HG02973 (cell line): ENCODE measurements around the gene TNP2.
"Not testable (repeated sequence)": the region's sequence is repeated elsewhere in the genome, so short reads cannot be mapped to it uniquely, and the experiment has no call there.

ENCODE experiments used
- ATAC-seq: cut with Tn5 transposase; IDR thresholded peaks from one replicate; pipeline ENCODE4 v1.9.1; 2021; ENCODE audit warnings: moderate library complexity; ENCODE audit not compliant: unreplicated experiment

Gene TNP2

DNA sequence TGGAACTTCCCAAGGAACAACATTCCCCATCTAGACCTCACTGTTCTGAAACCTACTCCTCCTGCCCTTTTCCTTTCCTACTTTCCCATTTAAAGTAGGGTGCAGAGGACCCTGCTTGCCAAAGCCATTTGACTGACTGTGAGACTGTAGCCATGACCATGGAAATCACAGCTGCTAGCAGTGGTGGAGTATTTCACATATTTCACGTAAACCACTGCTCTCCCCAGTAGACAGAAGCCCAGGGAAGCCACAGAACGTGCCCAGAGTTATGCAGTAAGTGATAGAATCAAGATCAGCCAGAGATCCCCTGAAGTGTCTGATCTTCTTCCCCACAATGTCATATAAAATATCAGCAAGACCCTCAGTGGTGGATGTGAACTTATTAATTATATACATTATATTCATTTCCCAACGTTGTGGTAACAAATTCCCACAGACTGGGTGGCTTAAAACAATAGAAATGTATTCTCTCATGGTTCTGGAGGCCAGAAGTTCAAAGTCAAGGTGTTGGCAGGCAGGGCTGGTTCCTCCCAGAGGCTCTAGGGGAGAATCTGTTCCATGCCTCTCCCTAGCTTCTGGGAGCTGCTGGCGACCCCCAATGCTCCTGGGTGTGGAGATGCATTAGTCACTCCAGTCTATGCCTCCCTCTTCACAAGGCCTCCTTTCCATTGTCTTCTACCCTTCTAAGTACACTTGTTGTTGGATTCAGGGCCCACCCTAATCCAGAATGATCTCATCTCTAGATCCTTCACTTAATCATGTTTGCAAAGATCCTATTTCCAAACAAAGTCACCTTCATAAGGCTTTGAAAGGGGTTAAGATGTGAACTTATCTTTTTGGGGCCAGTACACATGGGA, 32.7 kb upstream of the TNP2 start:
- ATAC-seq: no peak

GRCh38 chr16:11300560-11300892, 31.4 kb upstream of the TNP2 start:
- ATAC-seq: no peak

DNA sequence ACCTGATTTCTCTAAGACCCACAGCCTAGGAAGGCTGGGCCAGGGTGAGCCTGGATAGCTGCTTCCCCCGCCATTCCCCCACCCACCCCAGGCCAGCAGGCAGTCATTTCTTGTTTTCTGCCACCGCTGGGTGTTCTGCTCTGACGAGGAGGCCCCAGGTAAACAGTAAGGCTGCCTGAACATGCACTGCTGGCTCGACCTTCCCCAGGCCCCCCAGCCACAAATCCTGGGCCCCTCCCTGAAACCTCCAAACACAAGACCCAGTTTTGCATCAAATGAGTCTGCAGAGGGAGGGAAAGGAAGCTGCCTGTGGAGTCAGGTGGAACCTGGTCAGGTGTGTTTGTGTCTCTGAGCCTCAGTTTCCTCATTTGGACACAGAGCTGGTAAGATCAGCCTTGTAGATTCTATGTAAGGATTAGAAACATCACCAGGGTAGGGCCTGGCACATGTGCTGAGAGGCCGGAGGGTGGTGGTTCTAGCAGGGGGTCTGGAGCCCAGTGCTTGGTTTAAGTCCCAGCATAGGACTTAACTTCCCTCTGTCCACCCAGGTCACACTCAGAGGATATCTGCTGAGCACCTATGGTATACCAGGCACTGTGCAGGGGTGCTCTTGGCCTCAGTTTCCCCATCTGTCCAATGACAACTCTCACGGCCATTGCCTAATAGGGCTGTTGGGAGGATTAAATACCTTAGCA, 30.9 kb upstream of the TNP2 start:
- ATAC-seq: no peak

DNA sequence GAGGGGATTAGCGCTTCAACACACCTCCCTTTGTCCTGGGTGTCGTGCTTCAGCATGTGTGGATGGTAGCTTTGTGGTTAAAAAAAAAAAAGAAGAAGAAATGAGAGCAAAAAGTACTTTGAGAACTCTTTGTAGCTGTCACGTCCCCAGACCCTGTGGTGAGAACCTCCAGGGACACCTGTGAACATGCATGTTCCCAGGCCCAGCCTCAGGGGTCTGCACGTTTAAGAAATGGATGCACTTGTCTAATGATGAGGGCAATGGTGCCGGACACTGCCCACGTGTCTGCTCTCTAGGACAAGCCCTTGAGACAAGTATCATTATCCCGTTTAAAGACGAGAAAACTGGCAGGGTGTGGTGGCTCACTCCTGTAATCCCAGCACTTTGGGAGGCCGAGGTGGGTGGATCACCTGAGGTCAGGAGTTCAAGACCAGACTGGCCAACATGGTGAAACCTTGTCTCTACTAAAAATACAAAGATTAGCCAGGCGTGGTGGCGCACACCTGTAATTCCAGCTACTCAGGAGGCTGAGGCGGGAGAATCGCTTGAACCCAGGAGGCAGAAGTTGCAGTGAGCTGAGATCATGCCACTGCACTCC, 29.9 kb upstream of the TNP2 start:
- not testable (repeated sequence) for ATAC-seq

GRCh38 chr16:11298143-11298900, 29.2 kb upstream of the TNP2 start:
- ATAC-seq: no peak

- peak; percentile 73 for ATAC-seq
Observed at GRCh38 chr16:11297492-11298142, 28.5 kb upstream of the TNP2 start.

GRCh38 chr16:11296706-11297491, 27.8 kb upstream of the TNP2 start:
- no peak for ATAC-seq

DNA sequence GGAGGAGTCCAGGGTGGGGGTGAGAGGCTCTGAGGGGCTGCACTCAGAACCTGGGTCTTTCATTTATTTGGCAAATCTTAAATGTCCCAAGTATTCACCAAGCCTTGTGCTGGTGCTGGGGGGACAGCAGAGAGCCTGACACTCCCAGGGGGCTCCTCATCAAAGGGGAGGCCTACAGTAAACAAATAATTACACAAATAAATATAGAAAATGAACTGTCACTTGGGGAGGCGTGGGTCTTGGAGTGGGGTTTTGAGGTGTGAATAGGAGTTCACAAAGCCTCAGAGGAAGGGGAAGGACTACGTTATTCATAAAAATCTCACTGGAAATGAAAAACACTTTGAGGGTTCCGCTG, 27.2 kb upstream of the TNP2 start:
- ATAC-seq: no peak

GRCh38 chr16:11295672-11296071, 26.5 kb upstream of the TNP2 start:
- ATAC-seq: no peak

DNA sequence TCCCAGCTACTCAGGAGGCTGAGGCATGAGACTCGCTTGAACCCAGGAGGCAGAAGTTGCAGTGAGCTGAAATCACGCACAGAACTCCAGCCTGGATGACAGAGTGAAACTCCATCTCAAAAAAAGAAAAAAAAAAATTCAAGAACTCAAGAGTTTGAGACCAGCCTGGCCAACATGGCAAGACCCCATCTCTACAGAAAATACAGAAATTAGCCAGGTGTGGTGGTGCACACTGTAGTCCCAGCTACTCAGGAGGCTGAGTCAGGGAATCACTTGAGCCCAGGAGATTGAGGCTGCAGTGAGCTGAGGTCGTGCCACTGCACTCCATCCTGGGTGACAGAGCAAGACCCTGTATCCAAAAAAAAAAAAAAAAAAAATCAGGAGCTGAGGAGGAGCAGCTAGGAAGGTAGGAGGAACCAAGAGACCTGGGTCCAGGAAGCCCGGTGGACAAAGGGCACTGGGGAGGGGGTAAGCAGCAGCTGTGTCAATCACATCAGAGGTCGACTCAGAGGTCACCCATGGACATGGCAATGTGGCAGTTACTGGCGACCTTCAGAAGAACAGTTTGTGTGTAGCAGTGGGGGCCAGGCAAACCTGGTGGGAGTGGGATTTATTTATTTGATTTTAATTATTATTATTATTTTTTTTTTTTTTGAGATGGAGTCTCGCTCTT, 23.1 kb upstream of the TNP2 start:
- ATAC-seq: no peak

GRCh38 chr16:11291091-11291703, 22.1 kb upstream of the TNP2 start:
- ATAC-seq: no peak

GRCh38 chr16:11290102-11290893, 21.2 kb upstream of the TNP2 start:
- no peak for ATAC-seq

DNA sequence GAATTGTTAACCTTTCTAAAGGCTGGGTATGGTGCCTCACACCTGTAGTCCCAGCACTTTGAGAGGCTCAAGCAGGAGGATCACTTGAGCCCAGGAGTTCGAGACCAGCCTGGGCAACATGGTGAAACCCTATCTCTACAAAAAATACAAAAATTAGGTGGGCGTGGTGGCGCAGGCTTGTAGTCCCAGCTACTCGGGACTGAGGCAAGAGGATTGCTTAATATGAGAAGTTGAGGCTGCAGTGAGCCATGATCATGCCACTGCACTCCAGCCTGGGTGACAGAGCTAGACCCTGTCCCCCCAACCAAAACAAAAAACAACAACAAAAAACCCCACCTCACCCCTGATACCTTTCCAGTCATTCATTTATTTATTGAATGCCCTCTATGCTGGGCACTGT, 20.6 kb upstream of the TNP2 start:
- ATAC-seq: not testable (repeated sequence)

DNA sequence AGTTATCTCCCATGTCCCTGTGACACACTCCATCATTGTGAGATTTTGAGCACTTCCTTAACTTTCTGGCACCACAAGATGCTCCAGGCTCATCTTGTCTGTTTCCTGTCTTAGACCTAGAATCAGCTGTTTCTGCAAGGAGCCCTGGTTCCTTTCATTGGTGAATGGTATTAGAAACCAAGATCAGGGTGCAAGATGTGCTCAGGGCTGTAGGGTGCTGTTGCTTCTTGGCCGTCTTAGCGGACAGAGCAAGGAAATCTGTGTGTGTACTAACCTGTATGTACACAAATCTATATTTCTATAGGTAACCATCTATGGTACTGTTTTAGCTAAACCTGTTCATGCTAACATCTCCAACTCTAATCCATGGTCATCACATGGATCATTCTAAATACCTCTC, 20.1 kb upstream of the TNP2 start:
- ATAC-seq: no peak

DNA sequence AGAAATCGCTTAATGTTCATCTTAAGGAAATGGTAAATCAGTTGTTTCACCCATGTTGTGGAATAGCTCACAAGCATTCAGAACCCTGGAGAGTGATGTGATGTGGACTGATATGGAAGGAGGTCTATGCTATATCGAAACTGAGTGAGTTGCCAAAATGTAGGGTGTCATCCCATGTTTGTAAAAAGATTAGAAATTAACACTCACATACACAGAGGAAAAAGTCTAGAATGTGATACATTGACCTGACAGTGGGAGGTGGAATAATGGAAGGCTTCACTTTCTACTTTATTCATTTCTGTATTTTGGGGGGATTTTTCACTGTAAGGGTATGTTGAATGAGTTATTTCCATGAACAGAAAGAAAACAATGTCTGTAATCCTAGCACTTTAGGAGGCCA, 16.7 kb upstream of the TNP2 start:
- ATAC-seq: no peak

DNA sequence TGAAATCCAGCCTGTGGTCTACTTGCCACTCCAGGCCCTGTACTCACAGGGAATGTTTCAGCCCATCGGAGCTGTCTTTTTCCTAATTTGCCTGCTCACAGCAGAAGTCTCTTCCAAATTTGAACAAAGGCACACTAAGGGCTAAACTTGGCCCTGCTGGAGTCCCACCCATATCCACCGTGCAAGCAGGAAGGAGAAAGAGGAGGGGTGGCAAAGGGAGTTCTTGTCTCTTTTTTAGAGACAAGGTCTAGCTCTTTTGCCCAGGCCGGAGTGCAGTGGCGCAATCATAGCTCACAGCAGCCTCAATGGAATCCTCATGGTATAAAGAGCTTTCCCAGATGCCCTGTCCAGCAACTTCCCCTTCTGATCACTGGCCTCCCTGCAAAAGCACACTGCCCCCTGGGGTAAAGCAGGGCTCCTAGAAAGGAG, 14.7 kb upstream of the TNP2 start:
- no peak for ATAC-seq

GRCh38 chr16:11280616-11281522, 11.7 kb upstream of the TNP2 start, which contains the start of gene PRM1:
Gene PRM1 (minus strand): TSS chr16:11281330. CDS start chr16:11281238, 92 bp downstream.
- no peak for ATAC-seq
